Thoracic aorta (tissue), 2 donors: Measurements from ENCODE around the gene DGUOK. TPM values are rescaled to one million over a fixed set of nuclear protein-coding genes. Genes with fewer than 3 reads are reported as not detected.
A peak's percentile ranks its signal among the peaks of the same experiment; 100 is the strongest.

Experiments
- ATAC-seq: fragments of 150-250 bp; one replicate; pipeline ENCODE4 v1.8.0; 2017; ENCODE audit warnings: low read depth; ENCODE audit not compliant: insufficient number of reproducible peaks, low FRiP score
- DNase-seq: peaks from one replicate; pipeline ENCODE4 v3.0.0-alpha.2; 2020; ENCODE audit warnings: low spot score
- H3K27ac ChIP-seq, 2 donors: fragments of 200-600 bp; sonication (generic); 1 replicate in 1 of 2; 2 replicates in 1 of 2; pipeline ENCODE4 v1.5.1; 2016; ENCODE audit warnings: mild to moderate bottlenecking in 2 of 2, moderate library complexity in 2 of 2
- H3K27me3 ChIP-seq: fragments of 200-600 bp; sonication (generic); replicated peaks from 2 replicates; pipeline ENCODE4 v1.6.0; 2016; ENCODE audit warnings: mild to moderate bottlenecking; ENCODE audit not compliant: insufficient read depth
- H3K36me3 ChIP-seq: fragments of 200-600 bp; sonication (generic); one replicate; pipeline ENCODE4 v1.5.1; 2016
- H3K4me1 ChIP-seq, 2 donors: fragments of 200-600 bp; sonication (generic); 1 replicate in 1 of 2; 2 replicates in 1 of 2; pipeline versions ENCODE4 v1.5.1 to v1.6.0; 2016; ENCODE audit warnings: low read depth in 2 of 2, mild to moderate bottlenecking in 1 of 2; ENCODE audit not compliant: control insufficient read depth in 1 of 2
- H3K4me3 ChIP-seq: fragments of 200-600 bp; sonication (generic); 2 replicates; pipeline ENCODE4 v1.5.1; 2016; ENCODE audit warnings: mild to moderate bottlenecking
- H3K9me3 ChIP-seq: fragments of 200-600 bp; sonication (generic); 2 replicates; pipeline ENCODE4 v1.5.1; 2016
- CTCF ChIP-seq: fragments of 200-600 bp; sonication (generic); IDR thresholded peaks from one replicate; pipeline ENCODE4 v1.5.1; 2019; ENCODE audit warnings: antibody characterized with exemption
- total RNA-seq, 2 donors: library from RNA; depleted of rRNA; stranded (reverse); fragments of >200 nt; gene quantifications; one replicate each; pipeline versions ENCODE4 v1.1.0 to v1.2.3, GENCODE V29; 2016

Gene DGUOK
- total RNA-seq, 2 donors from 2014 or later: 20.8 to 36.2 TPM

- TF ChIP-seq CTCF: no peak
- Histone ChIP-seq H3K27ac (no peak overlapping the region), H3K4me3 (no peak overlapping the region), H3K4me1 (peaks cover 3 to 31% of the 10 kb centered on the region in 2 donors), H3K27me3 (no peaks in the 10 kb centered on the region), H3K36me3 (no peaks in the 10 kb centered on the region), H3K9me3 (no peaks in the 10 kb centered on the region)
- ATAC-seq (no peak), DNase-seq (no peak)
Observed at GRCh38 chr2:73888388-73888787, 38.3 kb upstream of the DGUOK start.

- Histone ChIP-seq H3K4me1 (peaks cover 3 to 36% of the 10 kb centered on the region in 2 donors), H3K27me3 (no peaks in the 10 kb centered on the region), H3K27ac (no peak overlapping the region), H3K4me3 (no peak overlapping the region), H3K9me3 (no peaks in the 10 kb centered on the region), H3K36me3 (no peaks in the 10 kb centered on the region)
- no peak for TF ChIP-seq CTCF
- ATAC-seq (no peak), DNase-seq (no peak)
Observed at GRCh38 chr2:73889206-73889605, 37.5 kb upstream of the DGUOK start.

GRCh38 chr2:73890301-73891092, 36.2 kb upstream of the DGUOK start:
- peak overlapping the region; percentile 85 to 93 for H3K27ac ChIP-seq
- no peak for ATAC-seq
- peaks cover 3 to 45% of the 10 kb centered on the region in 2 donors for H3K4me1 ChIP-seq

GRCh38 chr2:73891276-73891901, 35.3 kb upstream of the DGUOK start:
- no peak for TF ChIP-seq CTCF
- ATAC-seq (no peak), DNase-seq (no peak)
- Histone ChIP-seq H3K4me1 (peaks cover 8 to 49% of the 10 kb centered on the region in 2 donors), H3K36me3 (no peaks in the 10 kb centered on the region), H3K4me3 (no peak overlapping the region), H3K9me3 (no peaks in the 10 kb centered on the region), H3K27me3 (no peaks in the 10 kb centered on the region), H3K27ac (peak overlapping the region; percentile 85 to 93)

More at GRCh38 chr2:73890301-73891092, 36.2 kb upstream of the DGUOK start:
- H3K4me3 ChIP-seq: no peak overlapping the region
- H3K36me3 ChIP-seq: no peaks in the 10 kb centered on the region
- no peak for DNase-seq
- no peak for TF ChIP-seq CTCF
- no peaks in the 10 kb centered on the region for H3K27me3 ChIP-seq
- no peaks in the 10 kb centered on the region for H3K9me3 ChIP-seq

- Histone ChIP-seq H3K36me3 (no peaks in the 10 kb centered on the region), H3K4me1 (peaks cover 15 to 63% of the 10 kb centered on the region in 2 donors), H3K9me3 (no peaks in the 10 kb centered on the region), H3K27me3 (no peaks in the 10 kb centered on the region), H3K4me3 (peak within 1 kb of the TSS; percentile 76), H3K27ac (peak within 1 kb of the TSS; percentile 85 to 93)
- ATAC-seq (peak; percentile 53), DNase-seq (no peak)
- TF ChIP-seq CTCF: no peak
Observed at GRCh38 chr2:73892631-73893329, 33.9 kb upstream of the DGUOK start, which contains the start of gene ACTG2. ACTG2 (plus strand) TSS chr2:73893008; CDS start chr2:73901312, 8,304 bp downstream.
